Subcutaneous adipose tissue (tissue), 4 donors: Measurements from ENCODE around the gene PCP4. TPM values are rescaled to one million over a fixed set of nuclear protein-coding genes. Genes with fewer than 3 reads are reported as not detected.

Experiments
- CTCF ChIP-seq: fragments of 450-650 bp; IDR thresholded peaks from one replicate; pipeline ENCODE4 v1.5.1; 2016; ENCODE audit warnings: low read depth, mild to moderate bottlenecking, control low read depth, antibody characterized with exemption, moderate library complexity
- total RNA-seq, 4 donors: library from RNA; depleted of rRNA; stranded (reverse); fragments of >200 nt; gene quantifications; one replicate each; pipeline ENCODE4 v1.1.0, GENCODE V29; 2016

PCP4 gene
- not detected for total RNA-seq

GRCh38 chr21:39867198-39867650 lies at the start of gene PCP4:
PCP4 (plus strand) TSS chr21:39867438; CDS start chr21:39867502, 64 bp downstream.
- no peak for TF ChIP-seq CTCF

- no peak for TF ChIP-seq CTCF
Observed at GRCh38 chr21:39818557-39818956, 48.7 kb upstream of the PCP4 start.

GRCh38 chr21:39822042-39822441 lies 45.2 kb upstream of the PCP4 start:
- TF ChIP-seq CTCF, result no peak

GRCh38 chr21:39825250-39825649 lies 42.0 kb upstream of the PCP4 start:
- TF ChIP-seq CTCF, result no peak

GRCh38 chr21:39834543-39834942 lies 32.7 kb upstream of the PCP4 start:
- no peak for TF ChIP-seq CTCF

GRCh38 chr21:39837861-39838359 lies 29.3 kb upstream of the PCP4 start:
- TF ChIP-seq CTCF, result no peak

- TF ChIP-seq CTCF, result no peak
Observed at GRCh38 chr21:39840373-39841097, 26.7 kb upstream of the PCP4 start.
